Dermis lymphatic vessel endothelial cell (primary cell): ENCODE results near the gene ANKUB1. TPM values are rescaled to one million over a fixed set of nuclear protein-coding genes. Genes with fewer than 3 reads are reported as not detected.

Experiments used
- total RNA-seq: library from RNA; depleted of rRNA; stranded (reverse); fragments of >200 nt; gene quantifications from 2 replicates; pipeline ENCODE4 v1.2.1, GENCODE V29; 2014

Gene ANKUB1, protein sequence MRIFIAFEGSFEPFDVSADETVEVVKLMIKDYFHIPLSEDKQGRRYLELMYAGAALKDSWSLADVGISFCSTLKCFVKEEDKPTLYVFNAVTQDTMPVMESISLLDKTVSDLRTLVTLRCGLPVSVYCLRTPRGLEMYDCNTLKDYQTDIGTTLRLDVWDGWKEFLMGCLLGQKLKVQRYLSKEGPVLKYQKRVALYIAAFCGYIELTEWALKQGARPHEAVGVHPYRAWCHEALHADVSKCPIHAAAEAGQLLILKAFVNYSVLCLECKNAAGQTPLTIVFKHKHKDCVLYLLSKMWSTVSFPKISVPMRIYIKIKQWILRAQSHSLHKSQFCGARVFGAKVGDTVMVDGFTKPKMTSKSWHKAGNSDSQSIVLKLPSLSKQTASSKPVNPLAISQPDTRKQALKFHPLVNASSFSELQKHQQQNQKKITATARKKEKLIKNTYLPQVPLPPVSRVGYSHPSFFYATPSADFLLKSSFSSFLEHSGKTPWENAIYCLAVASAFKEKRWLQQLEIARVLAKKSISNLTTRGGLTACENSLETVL
- total RNA-seq = not detected in 2 replicates

GRCh38 chr3:149792452-149793270, at the start of gene ANKUB1:
Gene ANKUB1 (minus strand): TSS chr3:149792554. CDS start chr3:149792366, 188 bp downstream.

GRCh38 chr3:149812606-149813366, 20.4 kb upstream of the ANKUB1 start, which contains the start of gene RNF13:
Gene RNF13 (plus strand): TSS chr3:149813215. CDS start chr3:149846027, 32,812 bp downstream.

DNA sequence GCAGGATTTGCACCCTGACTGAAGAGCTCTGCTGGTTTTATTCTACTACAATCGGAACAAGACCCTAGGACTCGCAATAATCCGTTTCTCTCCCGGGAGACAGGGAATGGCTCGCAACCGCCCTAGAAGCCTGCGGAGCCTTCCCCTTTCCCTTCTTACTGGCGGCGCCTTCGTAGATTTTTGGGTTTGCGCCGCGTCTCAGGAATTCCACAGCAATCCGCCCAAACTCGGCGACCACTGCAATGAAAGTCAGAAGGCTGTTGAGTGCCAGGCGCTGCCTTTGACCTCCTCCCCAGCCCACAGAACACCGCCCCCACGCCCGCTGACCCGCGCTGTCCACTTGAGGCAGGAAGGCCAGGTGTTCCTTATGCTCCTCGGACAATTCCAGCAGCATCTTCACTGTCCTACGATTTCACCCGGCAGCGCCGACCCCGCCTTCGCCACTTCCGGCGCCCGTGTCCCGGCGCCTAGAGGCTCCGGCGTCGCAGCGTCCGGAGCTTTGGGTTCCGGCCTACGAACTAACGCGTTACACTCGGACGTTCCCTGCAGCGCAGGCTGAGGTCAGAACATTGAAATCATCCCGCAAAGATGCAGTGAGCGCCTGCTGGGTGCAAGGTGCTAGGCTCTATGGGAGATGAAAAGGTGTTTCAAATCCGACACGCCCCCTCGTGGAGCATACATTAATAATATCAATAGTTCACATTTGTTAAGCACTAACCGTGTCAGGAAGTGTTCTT, 40.1 kb downstream of the ANKUB1 start, which contains the start of gene COMMD2:
Gene COMMD2, minus strand, starts transcription at position 439 of the 737 bp plus-strand sequence. Its CDS starts 45 bp downstream, at position 394.

Other genes starting within 250 kb of the ANKUB1 start
- gene WWTR1, start 134.5 kb downstream of the ANKUB1 start, total RNA-seq = 198 and 225 TPM in 2 replicates
- 23.5 and 30.7 TPM in 2 replicates for gene COMMD2, start 40.1 kb downstream of the ANKUB1 start, total RNA-seq
- 77.0 and 84.6 TPM in 2 replicates for gene RNF13, start 20.7 kb upstream of the ANKUB1 start, total RNA-seq
- 7.2 and 10.8 TPM in 2 replicates for gene PFN2, start 178.3 kb upstream of the ANKUB1 start, total RNA-seq